GM19035 (cell line): ENCODE data around the gene ADH4.
"Not testable (repeated sequence)": the region's sequence is repeated elsewhere in the genome, so short reads cannot be mapped to it uniquely, and the experiment has no call there.

Experiments
- ATAC-seq: cut with Tn5 transposase; IDR thresholded peaks from one replicate; pipeline ENCODE4 v1.9.1; 2021; ENCODE audit not compliant: unreplicated experiment

Gene ADH4

DNA sequence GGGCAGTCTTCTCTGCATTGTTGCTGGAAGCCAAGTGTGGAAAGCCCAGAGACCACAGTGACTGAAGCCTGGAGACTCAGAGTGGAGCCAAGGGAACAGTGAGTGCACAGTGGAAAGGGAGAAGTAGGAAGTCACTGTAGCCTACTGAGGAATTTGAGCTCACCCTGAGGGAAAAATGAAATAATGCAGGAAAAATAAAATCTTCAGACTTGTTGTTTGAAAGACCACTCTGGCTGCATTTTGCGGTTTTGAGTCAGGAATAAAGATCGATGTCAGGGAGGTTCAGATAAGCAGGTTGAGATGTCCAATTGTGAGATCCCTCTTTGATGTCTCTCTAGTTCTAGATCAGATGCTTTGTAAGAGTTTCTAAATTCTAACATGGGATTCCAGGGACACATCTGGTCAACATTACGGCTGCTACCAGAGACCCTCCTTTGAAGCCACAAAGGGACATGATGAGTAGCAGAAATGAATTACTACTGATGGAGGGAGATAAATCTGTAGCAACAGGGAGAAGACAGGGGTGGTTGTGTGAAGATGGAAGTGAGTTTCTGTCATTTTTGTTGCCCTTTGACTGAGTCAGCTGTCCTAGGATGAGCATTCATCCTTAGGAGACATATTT is 8.4 kb downstream of the ADH4 start:
- no peak for ATAC-seq

DNA sequence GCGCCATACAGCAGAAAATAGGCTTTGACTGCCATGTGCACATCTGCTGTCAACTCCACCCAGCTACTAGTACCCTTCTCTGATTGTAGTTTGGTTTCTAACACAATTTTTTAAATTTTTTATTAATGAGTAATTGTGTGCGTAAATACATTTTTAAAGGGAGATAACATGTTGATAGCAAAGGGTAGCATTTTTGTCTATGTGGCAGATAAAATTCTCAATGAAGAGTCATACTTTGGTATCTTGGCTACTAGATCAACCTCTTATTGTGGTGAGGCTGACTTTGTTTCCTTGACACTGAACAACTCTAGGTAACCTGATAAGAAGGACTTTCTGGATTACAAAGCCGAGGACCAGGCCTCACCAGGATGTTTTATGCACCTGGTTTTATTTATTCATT is 9.5 kb downstream of the ADH4 start:
- ATAC-seq, result no peak

DNA sequence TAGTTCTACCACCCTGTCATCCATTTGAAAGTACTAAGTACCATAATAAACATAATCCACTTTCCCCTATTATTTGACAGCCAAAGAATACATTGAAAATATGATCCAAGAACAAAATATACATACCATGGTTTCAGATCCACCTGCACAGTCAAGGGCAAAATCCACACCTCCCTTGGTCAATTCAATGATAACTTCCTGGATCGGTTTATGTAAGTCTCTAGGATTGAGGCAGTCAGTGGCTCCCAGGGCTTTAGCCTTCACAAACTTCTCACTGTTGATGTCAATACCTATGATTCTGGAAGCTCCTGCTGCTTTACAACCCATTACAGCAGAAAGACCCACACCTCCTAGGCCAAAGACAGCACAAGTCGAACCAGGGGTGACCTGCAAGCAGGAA is 12.7 kb downstream of the ADH4 start:
- ATAC-seq, result no peak

DNA sequence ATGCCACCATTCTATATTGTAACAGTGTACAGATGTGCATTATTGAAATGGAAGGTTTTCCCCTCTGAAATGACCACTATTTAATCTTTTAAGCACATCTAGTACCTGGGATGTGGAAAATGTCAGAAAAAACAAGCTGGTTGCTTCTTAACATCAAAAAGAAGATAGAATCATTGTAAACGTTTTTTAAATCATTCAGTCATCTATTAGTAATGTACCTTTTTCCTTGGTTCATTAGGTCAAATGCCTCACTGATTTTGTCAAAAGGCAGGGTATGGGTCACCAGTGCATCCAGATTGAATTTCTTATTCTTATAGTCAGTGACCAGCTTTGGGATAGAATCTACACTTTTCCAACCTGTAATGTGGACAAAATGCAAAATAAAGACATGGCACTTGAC is 17.7 kb downstream of the ADH4 start:
- no peak for ATAC-seq

DNA sequence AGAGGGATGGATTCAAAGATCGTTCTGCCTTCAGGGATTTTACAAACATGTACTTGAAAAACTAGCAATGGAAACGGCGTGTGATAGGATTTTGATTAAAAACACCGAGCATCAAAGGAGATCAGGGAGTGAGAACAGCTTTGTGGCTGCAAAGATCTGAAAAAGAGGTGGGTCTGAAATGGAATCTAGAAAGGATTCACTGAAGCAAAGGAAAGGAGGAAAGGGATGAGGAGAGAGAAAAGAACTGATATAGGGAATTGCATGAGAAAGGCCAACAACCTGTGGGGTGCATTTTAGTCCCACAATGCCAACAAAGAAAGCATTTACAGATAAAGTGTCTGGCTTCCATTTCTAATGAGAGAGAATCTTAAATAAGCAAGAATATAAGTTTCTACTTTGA is 23.1 kb downstream of the ADH4 start:
- no peak for ATAC-seq

DNA sequence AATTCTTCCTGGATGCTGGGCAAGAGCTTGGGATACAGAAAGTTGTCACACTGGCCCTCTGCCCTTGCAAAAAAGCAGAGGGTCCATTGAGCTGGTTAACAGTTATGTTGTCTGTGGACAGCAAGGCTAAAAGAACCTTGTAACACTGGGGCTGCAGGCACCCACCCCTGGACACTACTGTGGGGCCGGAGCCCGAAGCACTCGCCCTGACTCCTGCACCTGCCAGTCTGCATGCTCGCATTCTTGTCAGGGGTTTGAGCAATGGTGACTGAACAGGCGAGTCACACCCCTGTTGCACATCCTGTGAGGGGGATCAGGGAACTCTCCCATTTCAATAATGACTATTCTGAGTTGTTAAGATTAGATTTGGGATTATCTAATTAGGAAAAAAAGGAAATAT is 23.6 kb downstream of the ADH4 start:
- no peak for ATAC-seq

DNA sequence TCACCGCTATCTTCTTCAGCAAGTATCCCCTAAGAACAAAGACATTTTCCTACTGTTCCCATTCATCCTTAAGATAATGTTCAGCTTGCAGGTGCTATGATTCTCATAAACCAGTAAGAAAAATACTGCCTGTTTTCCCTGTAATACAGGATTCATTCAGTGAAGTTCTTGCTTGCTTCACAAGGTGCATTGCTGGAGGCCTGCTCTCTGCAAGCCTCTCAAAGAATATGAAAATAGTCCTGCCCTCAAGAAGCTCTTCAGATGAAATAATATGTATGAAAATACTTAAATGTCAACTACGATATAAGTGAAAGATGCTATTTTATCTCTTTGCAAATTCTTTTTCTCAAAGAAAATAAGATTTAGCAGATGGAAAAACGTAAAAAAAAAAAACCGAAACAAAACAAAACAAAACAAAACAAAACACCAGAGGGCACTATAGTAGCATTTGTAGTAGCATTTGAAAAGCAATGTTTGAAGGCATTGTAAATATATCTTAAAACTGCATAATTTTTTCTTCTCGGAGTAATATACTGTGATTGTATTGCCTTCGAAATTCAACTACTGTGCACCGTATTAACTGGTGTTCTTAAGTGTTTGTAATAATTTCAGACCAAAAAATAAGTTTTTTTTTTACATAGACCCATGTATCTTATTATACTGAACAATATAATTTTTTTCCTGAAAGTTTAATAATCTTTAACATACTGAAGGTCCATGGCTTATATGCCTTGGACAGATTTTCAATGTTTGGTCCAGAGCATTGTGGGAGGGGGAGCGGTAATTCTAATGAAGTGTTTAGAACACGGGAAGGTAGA is 26.0 kb downstream of the ADH4 start:
- ATAC-seq, result no peak

DNA sequence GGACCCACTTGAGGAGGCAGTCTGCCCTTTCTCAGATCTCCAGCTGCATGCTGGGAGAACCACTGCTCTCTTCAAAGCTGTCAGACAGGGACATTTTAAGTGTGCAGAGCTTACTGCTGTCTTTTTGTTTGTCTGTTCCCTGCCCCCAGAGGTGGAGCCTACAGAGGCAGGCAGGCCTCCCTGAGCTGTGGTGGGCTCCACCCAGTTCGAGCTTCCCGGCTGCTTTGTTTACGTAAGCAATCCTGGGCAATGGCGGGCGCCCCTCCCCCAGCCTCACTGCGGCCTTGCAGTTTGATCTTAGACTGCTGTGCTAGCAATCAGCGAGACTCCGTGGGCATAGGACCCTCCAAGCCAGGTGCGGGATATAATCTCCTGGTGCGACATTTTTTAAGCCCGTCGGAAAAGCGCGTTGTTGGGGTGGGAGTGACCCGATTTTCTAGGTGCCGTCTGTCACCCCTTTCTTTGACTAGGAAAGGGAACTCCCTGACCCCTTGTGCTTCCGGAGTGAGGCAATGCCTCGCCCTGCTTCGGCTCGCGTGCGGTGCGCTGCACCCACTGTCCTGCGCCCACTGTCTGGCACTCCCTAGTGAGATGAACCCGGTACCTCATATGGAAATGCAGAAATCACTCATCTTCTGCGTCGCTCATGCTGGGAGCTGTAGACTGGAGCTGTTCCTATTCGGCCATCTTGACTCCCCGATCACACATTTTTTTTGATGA is 26.8 kb downstream of the ADH4 start:
- ATAC-seq, result not testable (repeated sequence)

DNA sequence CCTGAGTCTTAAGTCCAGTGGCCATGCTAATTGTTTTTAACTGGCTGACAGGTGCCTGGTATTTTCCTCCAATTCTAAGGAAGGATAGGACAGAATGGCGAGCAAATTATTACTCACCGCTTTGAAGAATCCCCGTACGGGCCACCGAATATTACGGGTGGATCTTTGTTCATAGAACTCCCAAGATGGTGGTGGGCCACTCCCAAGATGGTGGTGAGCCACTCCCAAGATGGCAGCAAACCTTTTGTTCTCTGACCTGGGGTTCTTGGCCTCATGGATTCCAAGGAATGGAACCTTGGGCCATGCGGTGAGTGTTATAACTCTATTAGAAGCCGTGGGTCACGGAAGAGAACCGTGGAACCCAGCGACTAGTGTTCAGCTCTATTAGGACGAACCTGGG is 34.8 kb downstream of the ADH4 start:
- not testable (repeated sequence) for ATAC-seq

DNA sequence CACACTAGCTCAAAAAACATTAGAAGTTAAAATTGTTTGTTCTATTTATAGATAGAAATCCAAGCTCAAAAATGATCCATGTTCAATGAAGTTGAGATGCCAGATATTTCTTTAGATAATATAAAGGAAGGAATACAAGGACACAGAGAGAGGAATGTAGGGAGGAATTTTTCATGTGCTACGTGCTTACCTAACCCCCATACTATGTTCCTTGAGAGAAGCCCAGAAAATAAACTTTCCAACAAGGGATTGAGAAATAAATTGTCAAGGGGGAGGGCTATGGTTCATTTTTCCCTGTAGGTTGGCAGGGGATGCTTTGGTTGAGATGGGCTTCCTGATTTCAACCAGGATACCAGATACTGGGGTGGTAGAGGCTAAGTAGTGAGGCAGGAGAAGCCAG is 39.9 kb downstream of the ADH4 start:
- ATAC-seq, result no peak

DNA sequence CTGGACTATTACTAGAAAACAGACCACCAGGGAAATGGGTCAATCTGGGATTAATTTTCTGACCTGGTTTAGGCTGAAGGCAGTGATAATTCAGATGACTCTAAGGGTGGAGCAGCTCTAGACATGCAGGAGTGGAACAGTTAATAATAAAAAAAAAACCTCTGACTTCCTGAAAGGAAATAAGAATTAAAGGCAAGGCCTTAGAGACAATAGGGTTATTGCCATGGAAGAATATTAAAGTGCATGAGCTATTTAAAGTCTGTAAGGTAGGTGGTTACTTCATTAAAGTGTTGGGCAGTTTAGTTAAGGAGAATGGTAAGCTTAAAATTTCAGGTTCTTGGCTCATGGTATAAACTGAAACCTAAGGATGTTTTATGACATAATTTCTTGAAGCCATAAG is 40.9 kb downstream of the ADH4 start:
- ATAC-seq, result no peak

DNA sequence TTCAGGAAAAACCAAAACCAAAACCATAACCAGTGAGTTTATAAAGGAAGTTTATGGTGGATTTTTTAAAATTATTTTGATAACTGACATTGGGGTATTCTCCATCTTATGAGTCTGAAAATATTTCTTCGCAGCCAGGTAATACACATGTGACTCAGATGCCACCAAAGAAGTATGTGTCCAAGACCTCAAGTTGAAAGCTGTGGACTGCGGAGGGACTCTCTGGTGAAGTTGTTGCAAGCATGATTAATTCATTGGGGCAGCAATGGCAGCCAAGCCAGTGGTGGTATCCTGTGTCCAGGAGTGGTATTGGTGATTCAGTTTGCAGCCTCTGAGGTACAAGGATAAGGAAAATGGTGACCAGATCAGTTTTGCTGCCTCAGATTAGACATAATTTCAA is 41.5 kb downstream of the ADH4 start:
- ATAC-seq, result no peak

DNA sequence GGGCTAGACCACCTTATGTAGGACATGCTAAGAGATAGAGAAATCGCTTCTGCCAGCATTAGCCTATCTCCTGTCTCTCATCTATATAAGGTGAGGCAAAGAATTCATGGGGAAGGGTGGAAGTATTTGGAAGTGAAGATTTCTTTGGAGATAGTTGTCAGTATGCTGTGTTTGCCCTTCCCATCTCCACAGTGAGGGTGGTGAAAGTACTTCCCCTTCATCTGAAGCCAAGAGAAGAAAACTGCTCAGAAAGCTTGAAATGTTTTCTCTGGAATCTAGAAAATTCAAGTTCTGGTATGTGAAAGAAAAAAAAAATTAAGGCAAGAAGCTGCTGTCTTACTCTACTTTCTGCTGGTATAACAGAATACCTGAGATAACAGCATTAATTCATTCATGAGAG is 43.2 kb downstream of the ADH4 start:
- ATAC-seq, result no peak

DNA sequence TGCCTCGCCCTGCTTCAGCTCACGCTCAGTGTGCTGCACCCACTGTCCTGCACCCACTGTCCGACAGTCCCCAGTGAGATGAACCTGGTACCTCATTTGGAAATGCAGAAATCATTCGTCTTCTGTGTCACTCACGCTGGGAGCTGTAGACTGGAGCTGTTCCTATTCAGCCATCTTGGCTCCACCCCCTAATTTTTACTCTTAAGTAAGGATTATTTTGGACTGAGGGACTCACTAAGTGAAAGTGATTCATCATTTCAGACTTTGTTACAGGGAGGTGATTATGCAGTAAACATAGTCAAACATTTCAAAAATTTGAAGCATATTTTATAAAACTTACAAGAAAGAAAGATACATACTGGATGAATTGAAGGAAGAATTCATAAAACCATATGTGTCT is 44.3 kb downstream of the ADH4 start:
- ATAC-seq, result not testable (repeated sequence)

DNA sequence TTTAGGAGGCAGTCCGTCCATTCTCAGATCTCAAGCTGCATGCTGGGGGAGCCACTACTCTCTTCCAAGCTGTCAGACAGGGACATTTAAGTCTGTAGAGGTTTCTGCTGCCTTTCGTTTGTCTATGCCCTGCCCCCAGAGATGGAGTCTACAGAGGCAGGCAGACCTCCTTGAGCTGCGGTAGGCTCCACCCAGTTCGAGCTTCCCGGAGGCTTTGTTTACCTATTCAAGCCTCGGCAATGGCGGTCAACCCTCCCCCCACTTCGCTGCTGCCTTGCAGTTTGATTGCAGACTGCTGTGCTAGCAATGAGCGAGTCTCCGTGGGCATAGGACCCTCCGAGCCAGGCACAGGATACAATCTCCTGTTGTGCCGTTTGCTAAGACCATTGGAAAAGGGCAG is 44.8 kb downstream of the ADH4 start:
- ATAC-seq, result no peak

DNA sequence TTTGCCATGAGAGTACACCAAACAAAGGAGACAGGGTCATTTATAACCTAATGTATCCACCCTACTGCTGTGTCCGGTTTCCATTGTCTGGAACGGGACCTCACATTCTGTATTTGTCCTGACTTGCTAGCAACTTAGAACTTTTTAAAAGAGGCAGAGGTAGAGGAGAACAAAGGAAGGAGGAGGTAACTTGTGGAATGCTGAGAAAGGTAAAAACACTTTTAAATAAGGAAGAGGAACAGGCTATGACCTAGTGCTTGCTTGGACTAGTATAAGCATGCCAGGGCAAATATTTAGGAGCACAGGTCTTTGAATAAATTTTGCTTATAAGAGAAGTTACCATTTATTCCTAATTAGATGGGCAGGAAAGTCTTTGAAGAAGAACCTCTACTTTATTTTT is 52.3 kb downstream of the ADH4 start:
- ATAC-seq, result not testable (repeated sequence)

DNA sequence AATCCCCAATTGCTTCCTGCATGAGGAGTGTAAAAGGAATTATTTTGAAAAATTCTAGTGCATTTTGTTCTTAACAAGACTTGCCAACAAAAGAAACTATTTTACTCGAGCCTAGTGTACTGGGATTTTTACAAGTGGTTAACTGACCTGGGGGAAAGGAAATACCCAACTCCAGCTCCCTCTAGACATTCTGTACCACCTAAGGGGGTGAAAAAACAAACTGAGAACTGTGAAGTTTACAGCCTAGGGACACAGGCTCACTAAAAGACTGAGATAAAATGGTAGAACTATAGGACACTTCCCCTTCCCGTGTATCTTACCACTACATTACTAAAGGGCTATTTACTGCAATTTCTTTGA is 52.9 kb downstream of the ADH4 start:
- ATAC-seq, result no peak

DNA sequence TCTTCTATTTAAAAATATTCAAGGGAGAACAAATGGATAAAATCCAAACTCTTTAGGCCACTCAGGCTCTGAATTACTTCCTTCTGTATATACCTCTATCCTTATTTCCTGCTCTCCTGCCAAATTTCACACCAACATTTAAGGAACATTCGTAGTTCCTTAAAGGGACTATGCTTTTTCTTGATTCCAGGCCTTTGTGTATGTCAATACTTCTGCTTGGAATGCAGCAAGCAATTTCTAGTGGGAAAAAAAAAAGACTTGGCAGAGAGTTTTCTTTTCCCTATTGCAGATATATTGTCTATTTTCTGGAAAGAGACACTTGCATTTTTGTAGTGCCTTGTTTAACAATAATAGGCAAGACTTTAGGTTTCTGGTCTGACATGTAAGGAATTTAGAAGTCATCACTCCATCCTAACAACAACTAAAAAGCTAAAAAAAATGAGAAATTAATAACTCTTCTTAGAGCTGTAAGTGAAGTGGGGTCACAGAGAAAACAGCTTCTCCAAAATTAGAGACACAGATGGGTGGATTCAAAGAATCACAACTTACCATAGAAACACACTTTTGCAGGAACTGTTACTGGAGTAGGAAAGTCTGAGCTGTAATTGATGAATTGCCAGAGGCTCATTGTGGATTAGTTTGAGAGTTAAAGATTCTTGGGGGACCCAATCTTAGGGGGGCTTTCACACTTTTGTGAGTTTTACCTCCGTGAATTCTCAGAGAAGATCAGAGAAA is 53.4 kb downstream of the ADH4 start:
- no peak for ATAC-seq

DNA sequence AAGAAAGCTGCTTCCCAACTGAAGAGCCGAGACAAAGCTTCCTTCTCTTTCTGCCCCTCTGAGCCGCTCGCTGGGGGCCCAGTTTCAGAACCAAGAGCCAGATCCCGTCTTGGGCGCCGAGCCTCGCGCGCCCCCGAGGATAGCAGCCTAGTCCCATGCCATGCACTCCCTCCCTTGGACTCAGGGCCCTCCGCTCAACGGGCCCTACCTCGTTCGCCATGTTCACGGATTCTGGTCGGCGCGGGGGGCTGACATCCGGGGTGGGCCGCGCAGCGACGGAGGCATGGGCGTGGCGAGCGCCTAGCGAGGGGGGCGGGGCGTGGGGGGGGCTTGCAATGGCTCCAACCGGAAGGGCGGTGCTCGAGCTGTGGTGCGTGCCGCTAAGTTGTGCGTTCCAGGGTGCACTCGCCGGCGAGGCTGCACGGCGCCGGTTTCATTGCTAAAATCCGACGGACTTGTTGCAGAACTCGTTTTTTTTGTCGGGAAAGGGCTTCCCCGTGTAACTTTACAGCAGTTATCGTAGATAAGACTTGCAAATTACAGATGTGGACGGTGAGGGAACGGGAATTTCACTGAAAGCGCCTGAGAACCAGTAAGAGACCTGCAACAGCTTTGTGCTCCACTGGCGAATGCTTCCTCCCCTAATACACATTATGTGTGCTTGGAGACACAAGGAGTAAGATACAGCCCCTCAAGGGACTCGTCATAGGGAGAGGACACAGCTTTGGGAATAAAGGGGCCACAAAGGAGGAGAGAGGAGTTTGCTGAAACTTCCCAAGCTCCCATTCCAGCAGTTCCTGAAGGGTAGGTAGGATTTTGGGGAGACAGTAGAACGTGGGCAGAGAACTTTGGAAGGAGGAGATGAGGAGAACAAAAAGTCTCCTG is 55.4 kb downstream of the ADH4 start, which contains the start of gene ADH5:
Gene ADH5 (minus strand): TSS at position 308 of the 885 bp plus-strand sequence. CDS start 88 bp downstream, at position 220.
- peak; percentile 93 for ATAC-seq

DNA sequence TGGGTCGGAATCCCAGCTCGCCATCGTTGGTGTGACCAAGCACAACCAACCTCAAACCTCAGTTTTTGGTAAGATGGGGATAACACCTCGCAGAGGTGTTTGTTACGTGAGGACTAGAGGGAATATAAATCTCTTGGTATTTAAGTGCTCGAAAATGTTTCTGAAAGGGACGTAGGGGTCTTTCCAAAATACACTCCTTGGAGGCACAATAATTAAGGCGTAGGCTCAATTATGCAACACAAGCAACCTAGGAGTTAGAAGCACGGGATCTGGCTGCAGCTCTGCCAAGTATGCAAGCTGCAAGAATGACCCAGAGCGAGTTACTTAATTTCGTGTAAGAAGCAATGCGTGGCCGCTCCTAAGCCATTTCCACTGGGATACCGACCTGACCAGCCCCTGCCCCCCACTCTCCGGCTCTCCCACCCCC is 56.1 kb downstream of the ADH4 start:
- peak; percentile 28 for ATAC-seq
